Neuronal stem cell (in vitro differentiated cells): ENCODE measurements around the gene BRD1.
A peak's percentile ranks its signal among the peaks of the same experiment; 100 is the strongest.

Experiments
- DNase-seq: peaks from one replicate; pipeline ENCODE4 v3.0.0-alpha.2; 2013; ENCODE audit warnings: low spot score
- H2AFZ ChIP-seq: one replicate; pipeline ENCODE4 v1.6.1; 2013; ENCODE audit warnings: mild to moderate bottlenecking, low read length, inconsistent platforms
- H2AK5ac ChIP-seq: 2 replicates; pipeline ENCODE4 v1.6.1; 2013; ENCODE audit warnings: low read depth, mild to moderate bottlenecking, inconsistent platforms, low read length, moderate library complexity, mixed read lengths
- H2BK120ac ChIP-seq: 2 replicates; pipeline ENCODE4 v1.6.1; 2013; ENCODE audit warnings: low read depth, mild to moderate bottlenecking, inconsistent platforms, low read length, moderate library complexity, mixed read lengths
- H2BK12ac ChIP-seq: one replicate; pipeline ENCODE4 v1.6.1; 2013; ENCODE audit warnings: low read length, inconsistent platforms
- H2BK15ac ChIP-seq: 2 replicates; pipeline ENCODE4 v1.6.1; 2013; ENCODE audit warnings: mild to moderate bottlenecking, low read length, inconsistent platforms, mixed read lengths
- H2BK5ac ChIP-seq: one replicate; pipeline ENCODE4 v1.6.1; 2013; ENCODE audit warnings: inconsistent platforms, mild to moderate bottlenecking, low read length, moderate library complexity
- H3K14ac ChIP-seq: one replicate; pipeline ENCODE4 v1.6.1; 2013; ENCODE audit warnings: low read length, inconsistent platforms
- H3K18ac ChIP-seq: 2 replicates; pipeline ENCODE4 v1.6.1; 2013; ENCODE audit warnings: low read length, inconsistent platforms
- H3K23ac ChIP-seq: 2 replicates; pipeline ENCODE4 v1.6.1; 2013; ENCODE audit warnings: low read depth, mild to moderate bottlenecking, mixed read lengths, low read length, inconsistent platforms; ENCODE audit not compliant: poor library complexity
- H3K27ac ChIP-seq: replicated peaks from 3 replicates; pipeline ENCODE4 v1.5.1; 2013; ENCODE audit warnings: low read length, inconsistent platforms
- H3K27me3 ChIP-seq, 3 experiments: 2 replicates each; pipeline ENCODE4 v1.6.1; 2013; ENCODE audit warnings: low read length in 3 of 3, mild to moderate bottlenecking in 2 of 3, inconsistent platforms in 1 of 3, low read depth in 1 of 3, mixed read lengths in 1 of 3, moderate library complexity in 1 of 3; ENCODE audit not compliant: control insufficient read depth in 3 of 3, insufficient read depth in 3 of 3
- H3K36me3 ChIP-seq, 2 donors: replicated peaks in 1 of 2; 2 replicates each; pipeline ENCODE4 v1.6.1; 2013; ENCODE audit warnings: low read length in 2 of 2; ENCODE audit not compliant: control insufficient read depth in 2 of 2, insufficient read depth in 2 of 2
- H3K4ac ChIP-seq: 2 replicates; pipeline ENCODE4 v1.6.1; 2013; ENCODE audit warnings: inconsistent platforms, mild to moderate bottlenecking, low read length, moderate library complexity
- H3K4me1 ChIP-seq, 2 donors: 1 replicate in 1 of 2; 2 replicates in 1 of 2; pipeline ENCODE4 v1.6.1; 2013; ENCODE audit warnings: low read length in 2 of 2, low read depth in 1 of 2; ENCODE audit not compliant: control insufficient read depth in 2 of 2, insufficient read depth in 1 of 2
- H3K4me2 ChIP-seq: one replicate; pipeline ENCODE4 v1.6.1; 2013; ENCODE audit warnings: mild to moderate bottlenecking, low read length, inconsistent platforms; ENCODE audit not compliant: insufficient read depth, poor library complexity, severe bottlenecking
- H3K4me3 ChIP-seq, 2 donors: 2 replicates each; pipeline ENCODE4 v1.5.1; 2013; ENCODE audit warnings: low read length in 2 of 2, mild to moderate bottlenecking in 2 of 2, inconsistent platforms in 1 of 2, moderate library complexity in 1 of 2
- H3K79me1 ChIP-seq: one replicate; pipeline ENCODE4 v1.6.1; 2013; ENCODE audit warnings: low read depth, mild to moderate bottlenecking, inconsistent platforms, low read length, moderate library complexity
- H3K9ac ChIP-seq: one replicate; pipeline ENCODE4 v1.6.1; 2013; ENCODE audit warnings: mild to moderate bottlenecking, low read depth, low read length, inconsistent platforms; ENCODE audit not compliant: poor library complexity
- H3K9me3 ChIP-seq, 2 donors: replicated peaks in 1 of 2; 2 replicates each; pipeline versions ENCODE3 to v1.6.1; 2013; ENCODE audit warnings: low read length in 2 of 2, mild to moderate bottlenecking in 2 of 2, inconsistent platforms in 1 of 2, low read depth in 1 of 2, mixed read lengths in 1 of 2, moderate library complexity in 1 of 2; ENCODE audit not compliant: control insufficient read depth in 2 of 2, insufficient read depth in 1 of 2
- H4K8ac ChIP-seq: one replicate; pipeline ENCODE4 v1.6.1; 2013; ENCODE audit warnings: low read depth, mild to moderate bottlenecking, inconsistent platforms, low read length, moderate library complexity
- H4K91ac ChIP-seq: one replicate; pipeline ENCODE4 v1.6.1; 2013; ENCODE audit warnings: low read length, low read depth, mild to moderate bottlenecking, inconsistent platforms; ENCODE audit not compliant: poor library complexity
- WGBS, 2 donors: extraction: QIAGEN DNeasy Blood & Tissue Kit; methylation state at CpG; one replicate each; pipeline ENCODE4 v1.1.7; 2013; ENCODE audit warnings: missing lambda C conversion rate in 2 of 2, mixed read lengths in 1 of 2; ENCODE audit not compliant: insufficient read length in 2 of 2, insufficient replicate concordance in 1 of 2; ENCODE audit errors: extremely low coverage in 2 of 2; 5-methylcytosine and 5-hydroxymethylcytosine counted together

The BRD1 gene

GRCh38 chr22:49781289-49781782, 46.3 kb downstream of the BRD1 start:
- H2BK5ac ChIP-seq = no peak overlapping the region
- no peaks in the 10 kb centered on the region for H3K4me1 ChIP-seq
- no peak overlapping the region for H3K4me3 ChIP-seq
- H3K4ac ChIP-seq = no peak overlapping the region
- WGBS, 2 donors = no CpG with 5 or more reads among the region's 16 CpGs
- H2BK12ac ChIP-seq = no peak overlapping the region
- no peak overlapping the region for H3K27ac ChIP-seq
- H3K14ac ChIP-seq = peak overlapping the region; percentile 56
- H4K91ac ChIP-seq = no peak overlapping the region
- H3K18ac ChIP-seq = no peak overlapping the region
- H2AFZ ChIP-seq = no peak overlapping the region
- H4K8ac ChIP-seq = no peak overlapping the region
- H3K9ac ChIP-seq = no peak overlapping the region
- H2BK15ac ChIP-seq = no peak overlapping the region
- no peak overlapping the region for H3K4me2 ChIP-seq
- H3K23ac ChIP-seq = no peak overlapping the region
- peaks cover 47 to 87% of the 10 kb centered on the region in 2 donors for H3K36me3 ChIP-seq
- no peak overlapping the region for H2AK5ac ChIP-seq
- no peak overlapping the region for H2BK120ac ChIP-seq
- H3K79me1 ChIP-seq = peaks cover 48% of the 10 kb centered on the region
- no peak for DNase-seq
- H3K9me3 ChIP-seq = no peaks in the 10 kb centered on the region
- H3K27me3 ChIP-seq = no peaks in the 10 kb centered on the region

- H3K36me3 ChIP-seq = peaks cover 46 to 87% of the 10 kb centered on the region in 2 donors
- no peak overlapping the region for H3K4me3 ChIP-seq
- no peak overlapping the region for H2AK5ac ChIP-seq
- H3K9ac ChIP-seq = no peak overlapping the region
- no peak overlapping the region for H2AFZ ChIP-seq
- H3K14ac ChIP-seq = no peak overlapping the region
- H2BK120ac ChIP-seq = no peak overlapping the region
- H3K23ac ChIP-seq = peak overlapping the region; percentile 37
- no peaks in the 10 kb centered on the region for H3K9me3 ChIP-seq
- DNase-seq = no peak
- no peak overlapping the region for H2BK5ac ChIP-seq
- H2BK12ac ChIP-seq = no peak overlapping the region
- no peak overlapping the region for H3K27ac ChIP-seq
- no peak overlapping the region for H3K4ac ChIP-seq
- no peak overlapping the region for H2BK15ac ChIP-seq
- H4K91ac ChIP-seq = no peak overlapping the region
- H4K8ac ChIP-seq = no peak overlapping the region
- WGBS, 2 donors = no CpG with 5 or more reads among the region's 19 CpGs
- H3K18ac ChIP-seq = peak overlapping the region; percentile 80
- no peaks in the 10 kb centered on the region for H3K4me1 ChIP-seq
- no peaks in the 10 kb centered on the region for H3K27me3 ChIP-seq
- no peak overlapping the region for H3K4me2 ChIP-seq
- peaks cover 49% of the 10 kb centered on the region for H3K79me1 ChIP-seq
Measured at GRCh38 chr22:49780698-49781288, 46.9 kb downstream of the BRD1 start.

GRCh38 chr22:49779853-49780697, 47.6 kb downstream of the BRD1 start:
- no peak overlapping the region for H4K91ac ChIP-seq
- H3K4me2 ChIP-seq = no peak overlapping the region
- H3K27me3 ChIP-seq = no peaks in the 10 kb centered on the region
- no peaks in the 10 kb centered on the region for H3K4me1 ChIP-seq
- H3K18ac ChIP-seq = peak overlapping the region; percentile 76
- H3K4ac ChIP-seq = no peak overlapping the region
- no peak overlapping the region for H2BK120ac ChIP-seq
- no peak overlapping the region for H2BK12ac ChIP-seq
- no peak overlapping the region for H2BK15ac ChIP-seq
- peak overlapping the region; percentile 56 for H3K14ac ChIP-seq
- no peak overlapping the region for H2BK5ac ChIP-seq
- no CpG with 5 or more reads among the region's 34 CpGs for WGBS, 2 donors
- no peak overlapping the region for H4K8ac ChIP-seq
- H3K4me3 ChIP-seq = no peak overlapping the region
- H3K9me3 ChIP-seq = no peaks in the 10 kb centered on the region
- H3K36me3 ChIP-seq = peaks cover 47 to 85% of the 10 kb centered on the region in 2 donors
- no peak overlapping the region for H3K23ac ChIP-seq
- DNase-seq = no peak
- no peak overlapping the region for H3K27ac ChIP-seq
- no peak overlapping the region for H2AFZ ChIP-seq
- no peak overlapping the region for H2AK5ac ChIP-seq
- peaks cover 46% of the 10 kb centered on the region for H3K79me1 ChIP-seq
- no peak overlapping the region for H3K9ac ChIP-seq

GRCh38 chr22:49779211-49779610, 48.5 kb downstream of the BRD1 start:
- Histone ChIP-seq H2BK15ac (no peak overlapping the region), H3K27ac (no peak overlapping the region), H3K4me3 (no peak overlapping the region), H2BK12ac (no peak overlapping the region), H2AK5ac (no peak overlapping the region), H3K4me2 (no peak overlapping the region), H3K9me3 (no peaks in the 10 kb centered on the region), H2AFZ (no peak overlapping the region), H2BK5ac (no peak overlapping the region), H3K18ac (no peak overlapping the region), H2BK120ac (no peak overlapping the region), H3K23ac (no peak overlapping the region), H3K27me3 (no peaks in the 10 kb centered on the region), H3K14ac (no peak overlapping the region), H3K4me1 (no peaks in the 10 kb centered on the region), H4K8ac (no peak overlapping the region), H3K9ac (no peak overlapping the region), H3K4ac (no peak overlapping the region), H3K36me3 (peaks cover 46 to 85% of the 10 kb centered on the region in 2 donors), H3K79me1 (peaks cover 40% of the 10 kb centered on the region), H4K91ac (no peak overlapping the region)
- no peak for DNase-seq
- WGBS, 2 donors = no CpG with 5 or more reads among the region's 13 CpGs
